IMR-90 (cell line): ENCODE measurements around the gene PLPP3. TPM values are rescaled to one million over a fixed set of nuclear protein-coding genes. Genes with fewer than 3 reads are reported as not detected.

Experiments
- ATAC-seq: fragments of 200-7000 bp; cut with Tn5 transposase; 2 replicates; pipeline ENCODE4 v1.9.1; 2020; ENCODE audit warnings: low read depth, mild to moderate bottlenecking, moderate library complexity
- BruUV-seq: library from RNA; stranded (reverse); fragments of 400-500 nt; replicated peaks from 2 replicates; lab custom pipeline; 2021; lab: Mats Ljungman, UMichigan
- CTCF ChIA-PET: fragments of 300-600 bp; formaldehyde crosslinking; extraction: SDS; loops from one replicate; lab custom pipeline; 2021; ENCODE audit warnings: antibody characterized with exemption; lab: Yijun Ruan, JAX
- POLR2A ChIA-PET: fragments of 300-600 bp; sonication (Branson Sonifier 250); formaldehyde crosslinking; loops from one replicate; lab custom pipeline; 2022; ENCODE audit warnings: antibody characterized with exemption; ENCODE audit not compliant: unreplicated experiment; lab: Charles Lee
- DNase-seq: peaks from one replicate; pipeline ENCODE4 v3.0.0; 2013
- H2AFZ ChIP-seq: replicated peaks from 2 replicates; pipeline ENCODE3; 2013; ENCODE audit warnings: low read length, mild to moderate bottlenecking; ENCODE audit not compliant: poor library complexity
- H2AK5ac ChIP-seq: 2 replicates; pipeline ENCODE4 v1.6.1; 2013; ENCODE audit warnings: low read depth, low read length, inconsistent platforms
- H2AK9ac ChIP-seq: replicated peaks from 2 replicates; pipeline ENCODE3; 2013; ENCODE audit warnings: mild to moderate bottlenecking, low read depth, low read length, moderate library complexity; ENCODE audit not compliant: poor library complexity
- H2BK120ac ChIP-seq: 2 replicates; pipeline ENCODE4 v1.6.1; 2013; ENCODE audit warnings: low read depth, low read length, inconsistent platforms
- H2BK15ac ChIP-seq: 3 replicates; pipeline ENCODE4 v1.6.1; 2013; ENCODE audit warnings: low read depth, low read length, inconsistent platforms
- H2BK20ac ChIP-seq: 2 replicates; pipeline ENCODE4 v1.6.1; 2013; ENCODE audit warnings: low read depth, mild to moderate bottlenecking, inconsistent platforms, low read length, moderate library complexity
- H2BK5ac ChIP-seq: 2 replicates; pipeline ENCODE4 v1.6.1; 2013; ENCODE audit warnings: mild to moderate bottlenecking, low read depth, low read length, inconsistent platforms; ENCODE audit not compliant: poor library complexity, severe bottlenecking
- H3K14ac ChIP-seq: replicated peaks from 2 replicates; pipeline ENCODE4 v1.6.1; 2013; ENCODE audit warnings: low read depth, low read length, inconsistent platforms
- H3K18ac ChIP-seq: 2 replicates; pipeline ENCODE4 v1.6.1; 2013; ENCODE audit warnings: low read depth, low read length, control low read depth
- H3K23ac ChIP-seq: 2 replicates; pipeline ENCODE4 v1.6.1; 2013; ENCODE audit warnings: low read depth, low read length, inconsistent platforms
- H3K27ac ChIP-seq: 2 replicates; pipeline ENCODE4 v1.5.1; 2013; ENCODE audit warnings: mild to moderate bottlenecking, control low read depth, low read length; ENCODE audit not compliant: insufficient read depth
- H3K27me3 ChIP-seq: 2 replicates; pipeline ENCODE4 v1.6.1; 2013; ENCODE audit warnings: low read length; ENCODE audit not compliant: control insufficient read depth, insufficient read depth
- H3K36me3 ChIP-seq: 2 replicates; pipeline ENCODE4 v1.6.1; 2013; ENCODE audit warnings: low read length, mixed read lengths; ENCODE audit not compliant: control insufficient read depth, insufficient read depth
- H3K4ac ChIP-seq: 2 replicates; pipeline ENCODE4 v1.6.1; 2013; ENCODE audit warnings: low read depth, low read length, inconsistent platforms
- H3K4me1 ChIP-seq: 2 replicates; pipeline ENCODE4 v1.6.1; 2013; ENCODE audit warnings: low read length, mixed read lengths; ENCODE audit not compliant: control insufficient read depth, insufficient read depth
- H3K4me2 ChIP-seq: 2 replicates; pipeline ENCODE4 v1.6.1; 2013; ENCODE audit warnings: low read depth, mild to moderate bottlenecking, control low read depth, low read length, moderate library complexity
- H3K4me3 ChIP-seq: 2 replicates; pipeline ENCODE4 v1.5.1; 2013; ENCODE audit warnings: low read depth, mild to moderate bottlenecking, control low read depth, low read length, moderate library complexity; ENCODE audit not compliant: insufficient read depth
- H3K56ac ChIP-seq: 2 replicates; pipeline ENCODE4 v1.6.1; 2013; ENCODE audit warnings: low read length, inconsistent platforms; ENCODE audit not compliant: insufficient read depth; ENCODE audit errors: extremely low read depth
- H3K79me1 ChIP-seq, 2 experiments: 2 replicates each; pipeline ENCODE4 v1.6.1; 2013; ENCODE audit warnings: low read length in 2 of 2, inconsistent platforms in 1 of 2, low read depth in 1 of 2
- H3K9ac ChIP-seq: 2 replicates; pipeline ENCODE4 v1.6.1; 2013; ENCODE audit warnings: low read depth, low read length, control low read depth
- H3K9me1 ChIP-seq: 2 replicates; pipeline ENCODE4 v1.6.1; 2013; ENCODE audit warnings: low read length, inconsistent platforms; ENCODE audit not compliant: insufficient read depth
- H3K9me3 ChIP-seq: 2 replicates; pipeline ENCODE4 v1.6.1; 2013; ENCODE audit warnings: low read length; ENCODE audit not compliant: control insufficient read depth, insufficient read depth
- H4K20me1 ChIP-seq: 2 replicates; pipeline ENCODE4 v1.6.1; 2013; ENCODE audit warnings: low read length, inconsistent platforms; ENCODE audit not compliant: insufficient read depth
- H4K5ac ChIP-seq: 2 replicates; pipeline ENCODE4 v1.6.1; 2013; ENCODE audit warnings: mild to moderate bottlenecking, low read depth, low read length, control low read depth
- H4K8ac ChIP-seq, 2 experiments: 2 replicates each; pipeline ENCODE4 v1.6.1; 2013; ENCODE audit warnings: low read depth in 2 of 2, low read length in 2 of 2, control low read depth in 1 of 2, inconsistent platforms in 1 of 2
- H4K91ac ChIP-seq: 2 replicates; pipeline ENCODE4 v1.6.1; 2013; ENCODE audit warnings: low read depth, low read length, inconsistent platforms; ENCODE audit not compliant: insufficient read depth
- CTCF ChIP-seq: conservative IDR thresholded peaks from 2 replicates; pipeline ENCODE4 v1.5.1; 2012; ENCODE audit warnings: mild to moderate bottlenecking, low read depth, low read length, improper control_type of control experiment
- FOS ChIP-seq: fragments of 150-350 bp; IDR thresholded peaks from 2 replicates; pipeline ENCODE4 v1.6.1; 2016; ENCODE audit warnings: low read depth, low read length
- WGBS, 2 experiments: methylation state at CpG; one replicate each; pipeline versions ENCODE4 v1.1.5 to v1.1.7; 2013; ENCODE audit warnings: missing lambda C conversion rate in 2 of 2; ENCODE audit not compliant: insufficient read length in 1 of 2; ENCODE audit errors: extremely low coverage in 2 of 2; 5-methylcytosine and 5-hydroxymethylcytosine counted together
- dilution Hi-C: fragments of 300-500 bp; cut with HindIII; formaldehyde crosslinking; loops from one replicate; pipeline ENCODE4 v1.14.3; 2018; ENCODE audit warnings: low sequenced_read_pairs; ENCODE audit not compliant: unreplicated experiment
- in situ Hi-C: fragments of 300-500 bp; cut with MboI; formaldehyde crosslinking; loops from 3 replicates; pipeline ENCODE4 v1.14.3; 2019; ENCODE audit warnings: low sequenced_read_pairs, inconsistent platforms, mixed read lengths
- intact Hi-C: fragments of 100-400 bp; cut with micrococcal nuclease; formaldehyde crosslinking; loops from 2 replicates; pipeline ENCODE4 v1.10.0; 2022
- polyA plus RNA-seq, 3 experiments: library from polyadenylated mRNA; depleted of rRNA; stranded (reverse); fragments of >200 nt; gene quantifications; 2 replicates each; pipeline ENCODE4 v1.2.3, GENCODE V29; 2012; ENCODE audit warnings: low replicate concordance in 1 of 3
- total RNA-seq: library from RNA; depleted of rRNA; stranded (reverse); fragments of >200 nt; gene quantifications from 2 replicates; pipeline ENCODE4 v1.2.3, GENCODE V29; 2012
- TF ChIP-seq, protein P1 (sequence below): fragments of 150-350 bp; IDR thresholded peaks from 2 replicates; pipeline ENCODE4 v1.6.1; 2017; ENCODE audit warnings: mild to moderate bottlenecking, antibody characterized with exemption, low read length, low read depth
- TF ChIP-seq, protein P2 (sequence below): fragments of 150-350 bp; IDR thresholded peaks from 2 replicates; pipeline ENCODE4 v1.6.1; 2016; ENCODE audit warnings: low read depth, mild to moderate bottlenecking, low read length, moderate library complexity, borderline replicate concordance

PLPP3 gene
- total and polyA plus RNA-seq, 2 of the 4 experiments (the other 2 are of a cell fraction): 49.9 to 56.6 TPM

DNA sequence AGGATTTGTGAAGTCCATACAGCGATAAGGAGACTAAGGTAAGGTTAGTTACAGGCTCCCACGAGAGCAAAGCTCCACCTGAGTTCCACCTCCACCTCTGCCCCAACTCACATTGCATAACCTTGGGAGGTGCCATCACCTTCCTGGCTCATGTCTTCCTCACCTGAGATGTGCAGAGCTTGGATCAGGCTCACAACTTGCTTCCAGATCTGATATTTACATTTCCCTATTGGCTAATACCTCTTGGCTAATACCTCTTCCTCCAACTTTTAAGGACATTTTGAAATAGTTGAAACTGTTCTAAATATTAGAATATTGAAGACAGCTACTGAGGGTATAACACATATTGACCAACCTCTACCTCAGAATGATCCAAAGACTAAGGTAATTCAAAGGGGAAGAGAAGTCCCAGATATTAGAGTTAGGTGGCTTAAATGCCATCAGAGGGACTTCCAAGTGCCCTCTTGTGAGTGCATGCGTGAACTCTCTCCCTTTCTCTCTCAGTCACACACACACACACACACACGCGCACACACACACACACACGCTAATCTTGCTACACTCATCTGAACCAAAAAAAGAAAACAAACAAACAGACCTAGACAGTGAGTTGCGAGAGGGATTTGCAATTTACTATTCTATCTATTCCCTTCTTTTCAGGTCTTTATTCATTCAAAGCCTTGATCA lies 134.3 kb downstream of the PLPP3 start:
- Histone ChIP-seq H3K9ac (no peak overlapping the region), H2BK15ac (no peak overlapping the region), H4K20me1 (no peaks in the 10 kb centered on the region), H3K36me3 (no peaks in the 10 kb centered on the region), H2AK5ac (no peak overlapping the region), H2AFZ (no peak overlapping the region), H3K9me3 (no peaks in the 10 kb centered on the region), H4K91ac (no peak overlapping the region), H2AK9ac (no peak overlapping the region), H4K8ac (no peak overlapping the region), H2BK120ac (no peak overlapping the region), H3K14ac (no peak overlapping the region), H3K4me1 (peaks cover 9% of the 10 kb centered on the region; the same call in 1 of the 2 replicates), H2BK20ac (no peak overlapping the region), H3K9me1 (peaks cover 3% of the 10 kb centered on the region), H3K79me1 (no peaks in the 10 kb centered on the region), H4K5ac (no peak overlapping the region), H3K27ac (no peak overlapping the region), H3K4me3 (no peak overlapping the region), H3K27me3 (no peaks in the 10 kb centered on the region; the same call in 1 of the 2 replicates), H3K4ac (no peak overlapping the region; the same call in 1 of the 2 replicates), H3K23ac (no peak overlapping the region), H2BK5ac (no peak overlapping the region), H3K18ac (no peak overlapping the region), H3K4me2 (no peak overlapping the region), H3K56ac (no peak overlapping the region)
- in situ Hi-C loops (no loop called here), dilution Hi-C loops (no loop called here), intact Hi-C loops (no loop called here)
- ATAC-seq: no peak
- CTCF ChIA-PET: no interaction called here
- POLR2A ChIA-PET: no interaction called here
- TF ChIP-seq, protein P1, sequence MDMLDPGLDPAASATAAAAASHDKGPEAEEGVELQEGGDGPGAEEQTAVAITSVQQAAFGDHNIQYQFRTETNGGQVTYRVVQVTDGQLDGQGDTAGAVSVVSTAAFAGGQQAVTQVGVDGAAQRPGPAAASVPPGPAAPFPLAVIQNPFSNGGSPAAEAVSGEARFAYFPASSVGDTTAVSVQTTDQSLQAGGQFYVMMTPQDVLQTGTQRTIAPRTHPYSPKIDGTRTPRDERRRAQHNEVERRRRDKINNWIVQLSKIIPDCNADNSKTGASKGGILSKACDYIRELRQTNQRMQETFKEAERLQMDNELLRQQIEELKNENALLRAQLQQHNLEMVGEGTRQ: no peak
- no peak for TF ChIP-seq CTCF
- no peak for TF ChIP-seq FOS
- TF ChIP-seq, protein P2, sequence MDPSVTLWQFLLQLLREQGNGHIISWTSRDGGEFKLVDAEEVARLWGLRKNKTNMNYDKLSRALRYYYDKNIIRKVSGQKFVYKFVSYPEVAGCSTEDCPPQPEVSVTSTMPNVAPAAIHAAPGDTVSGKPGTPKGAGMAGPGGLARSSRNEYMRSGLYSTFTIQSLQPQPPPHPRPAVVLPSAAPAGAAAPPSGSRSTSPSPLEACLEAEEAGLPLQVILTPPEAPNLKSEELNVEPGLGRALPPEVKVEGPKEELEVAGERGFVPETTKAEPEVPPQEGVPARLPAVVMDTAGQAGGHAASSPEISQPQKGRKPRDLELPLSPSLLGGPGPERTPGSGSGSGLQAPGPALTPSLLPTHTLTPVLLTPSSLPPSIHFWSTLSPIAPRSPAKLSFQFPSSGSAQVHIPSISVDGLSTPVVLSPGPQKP: no peak
- no peak for DNase-seq
- no TSS peak for BruUV-seq
- 83% methylated on average over 2 of the region's 7 CpGs; no CpG with 5 or more reads in 1 of the 2 experiments for WGBS, 2 experiments
